Middle frontal gyrus (tissue), 1 donor: ENCODE measurements around the gene P2RX7.
A peak's percentile ranks its signal among the peaks of the same experiment; 100 is the strongest.
"Not testable (repeated sequence)": the region's sequence is repeated elsewhere in the genome, so short reads cannot be mapped to it uniquely, and the experiment has no call there.

Experiments
- DNase-seq: peaks from one replicate; pipeline ENCODE4 v3.0.0-alpha.2; 2015; ENCODE audit warnings: low spot score; ENCODE audit errors: extremely low spot score

The P2RX7 gene

DNA sequence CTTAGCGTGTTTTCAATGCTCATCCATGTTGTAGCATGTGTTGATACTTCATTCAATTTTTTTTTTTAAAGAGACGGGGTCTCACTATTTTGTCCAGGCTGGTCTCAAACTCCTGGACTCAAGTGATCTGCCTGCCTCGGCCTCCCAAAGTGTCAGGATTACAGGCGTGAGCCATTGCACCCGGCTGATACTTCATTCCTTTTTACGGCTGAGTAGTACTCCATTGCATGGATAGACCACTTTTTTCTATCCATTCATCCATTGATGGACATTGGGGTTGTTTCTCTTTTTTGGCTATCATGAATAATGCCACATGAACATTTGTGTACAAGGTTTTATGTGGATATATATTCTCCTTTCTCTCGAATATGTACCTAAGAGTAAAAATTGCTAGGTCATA, 1.2 kb downstream of the P2RX7 start:
- no peak for DNase-seq

DNA sequence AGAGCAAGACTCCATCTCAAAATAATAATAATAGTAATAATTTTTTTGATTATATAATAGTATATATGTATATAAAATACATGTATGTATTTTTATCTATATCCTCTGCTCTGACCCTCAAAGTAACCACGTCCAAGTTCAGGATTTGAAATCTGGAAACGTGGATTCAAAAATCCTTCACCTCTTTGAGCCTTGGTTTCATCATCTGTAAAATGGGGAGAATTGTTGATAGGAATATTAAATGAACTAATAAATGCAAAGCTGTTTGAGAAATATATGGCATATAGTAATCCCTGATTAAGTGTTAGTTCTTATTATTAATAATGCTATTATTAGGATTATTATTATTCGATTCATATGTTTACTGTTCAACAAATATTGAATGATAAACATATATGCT, 2.6 kb downstream of the P2RX7 start:
- DNase-seq = no peak

GRCh38 chr12:121137512-121137911, 4.8 kb downstream of the P2RX7 start:
- no peak for DNase-seq

GRCh38 chr12:121138284-121138683, 5.6 kb downstream of the P2RX7 start:
- no peak for DNase-seq

- no peak for DNase-seq
Observed at GRCh38 chr12:121139286-121139685, 6.6 kb downstream of the P2RX7 start.

DNA sequence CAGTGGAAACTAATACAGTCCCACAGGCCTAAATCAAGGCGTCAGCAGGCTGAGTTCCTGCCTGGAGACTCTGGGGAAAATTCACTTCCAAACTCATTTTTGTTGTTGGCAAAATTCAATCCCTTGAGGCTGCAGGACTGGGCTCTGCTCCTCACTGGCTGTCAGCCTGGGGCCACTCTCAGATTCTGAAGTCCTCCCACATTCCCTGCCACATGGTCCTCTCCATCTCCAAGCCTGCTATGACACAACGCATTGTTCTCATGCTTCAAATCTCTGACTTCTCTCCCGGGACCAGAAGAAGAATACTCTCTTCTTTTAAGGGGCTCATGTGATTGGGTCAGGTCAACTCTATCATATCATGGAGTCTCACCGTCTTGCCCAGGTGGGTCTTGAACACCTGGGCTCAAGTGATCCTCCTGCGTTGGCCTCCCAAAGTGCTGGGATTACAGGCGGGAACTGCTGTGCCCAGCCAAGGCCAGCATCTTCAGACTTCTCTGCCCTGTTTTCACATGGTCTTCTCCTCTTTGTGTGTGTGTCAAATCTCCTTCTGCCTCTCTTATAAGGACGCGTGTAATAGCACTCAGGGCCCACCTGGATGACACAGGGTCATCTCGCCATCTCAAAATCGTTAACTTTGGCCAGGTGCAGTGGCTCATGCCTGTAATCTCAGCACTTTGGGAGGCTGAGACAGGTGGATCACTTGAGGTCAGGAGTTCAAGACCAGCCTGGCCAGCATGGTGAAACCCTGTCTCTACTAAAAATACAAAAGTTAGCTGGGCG, 9.7 kb downstream of the P2RX7 start:
- DNase-seq = no peak

DNA sequence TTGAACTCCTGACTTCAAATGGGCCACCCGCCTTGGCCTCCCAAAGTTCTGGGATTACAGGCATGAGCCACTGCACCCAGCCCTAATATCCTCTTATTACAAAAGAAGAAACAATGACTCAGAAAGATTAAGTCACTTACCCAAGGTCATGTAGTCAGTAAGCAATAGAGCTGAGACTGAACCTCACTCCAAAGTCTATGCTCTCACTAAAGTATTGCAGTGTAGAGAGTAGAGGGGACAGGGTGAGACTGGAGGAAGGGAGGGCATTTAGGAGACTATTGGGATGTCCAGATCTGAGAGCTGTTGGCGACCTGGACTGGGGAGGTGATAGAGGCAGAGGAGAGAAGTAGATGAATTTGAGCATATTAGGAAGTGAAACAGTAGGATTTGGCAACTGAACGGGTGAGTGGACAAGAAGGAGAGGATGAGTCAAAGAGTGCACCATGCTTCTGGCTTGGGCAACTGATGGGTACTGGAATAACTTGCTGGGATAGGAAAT, 11.8 kb downstream of the P2RX7 start:
- DNase-seq = no peak

DNA sequence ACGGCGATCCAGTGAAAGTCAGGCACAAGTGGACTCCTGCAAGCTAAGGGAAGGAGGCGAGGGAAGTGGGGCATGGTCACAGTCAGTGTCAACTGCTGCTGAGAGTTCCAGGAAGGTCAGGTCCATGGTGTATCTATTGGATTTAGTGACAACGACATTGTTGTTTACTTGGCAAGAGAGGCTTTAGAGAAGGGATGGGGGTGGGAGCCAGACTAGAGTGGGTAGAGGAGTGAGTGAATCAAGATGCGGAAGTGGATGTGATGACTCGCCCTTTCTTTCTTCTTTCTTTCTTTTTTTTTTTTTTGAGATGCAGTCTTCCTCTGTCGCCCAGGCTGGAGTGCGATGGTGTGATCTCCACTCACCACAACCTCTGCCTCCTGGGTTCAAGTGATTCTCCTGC, 12.5 kb downstream of the P2RX7 start:
- DNase-seq = no peak

DNA sequence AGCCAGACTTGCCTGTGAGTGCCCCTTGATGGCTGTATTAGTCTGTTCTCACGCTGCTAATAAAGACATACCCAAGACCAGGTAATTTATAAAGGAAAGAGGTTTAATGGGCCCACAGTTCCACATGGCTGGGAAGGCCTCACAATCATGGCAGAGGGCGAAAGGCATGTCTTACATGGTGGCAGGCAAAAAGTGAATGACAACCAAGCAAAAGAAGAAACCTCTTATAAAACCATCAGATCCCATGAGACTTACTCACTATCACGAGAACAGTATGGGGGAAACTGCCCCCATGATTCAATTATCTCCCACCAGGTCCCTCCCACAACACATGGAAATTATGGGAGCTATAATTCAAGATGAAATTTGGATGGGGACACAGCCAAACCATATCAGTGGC, 16.6 kb downstream of the P2RX7 start:
- not testable (repeated sequence) for DNase-seq

- peak; percentile 73 for DNase-seq
Observed at GRCh38 chr12:121154793-121155375, 22.2 kb downstream of the P2RX7 start.

DNA sequence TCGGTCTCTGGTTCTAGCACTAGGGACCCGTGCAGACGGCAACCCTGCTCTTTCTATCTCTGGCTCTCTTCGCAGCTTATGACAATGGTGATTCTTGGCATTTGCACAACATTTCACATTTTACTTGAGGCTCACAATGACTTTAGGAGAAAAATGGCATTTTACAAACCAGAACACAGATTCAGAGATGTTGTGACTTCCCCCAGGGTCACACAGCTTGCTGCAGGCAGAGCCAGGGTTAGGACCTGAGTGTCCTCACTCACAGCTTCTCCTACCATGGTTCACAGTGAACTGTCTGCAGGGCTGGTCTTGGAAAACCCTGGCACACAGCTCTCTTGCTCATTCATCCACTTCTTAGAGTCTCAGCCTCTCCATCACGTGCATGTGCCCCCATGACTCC, 23.7 kb downstream of the P2RX7 start:
- no peak for DNase-seq

- DNase-seq = no peak
Observed at GRCh38 chr12:121158085-121158484, 25.4 kb downstream of the P2RX7 start.

GRCh38 chr12:121158728-121159351, 26.2 kb downstream of the P2RX7 start:
- not testable (repeated sequence) for DNase-seq

DNA sequence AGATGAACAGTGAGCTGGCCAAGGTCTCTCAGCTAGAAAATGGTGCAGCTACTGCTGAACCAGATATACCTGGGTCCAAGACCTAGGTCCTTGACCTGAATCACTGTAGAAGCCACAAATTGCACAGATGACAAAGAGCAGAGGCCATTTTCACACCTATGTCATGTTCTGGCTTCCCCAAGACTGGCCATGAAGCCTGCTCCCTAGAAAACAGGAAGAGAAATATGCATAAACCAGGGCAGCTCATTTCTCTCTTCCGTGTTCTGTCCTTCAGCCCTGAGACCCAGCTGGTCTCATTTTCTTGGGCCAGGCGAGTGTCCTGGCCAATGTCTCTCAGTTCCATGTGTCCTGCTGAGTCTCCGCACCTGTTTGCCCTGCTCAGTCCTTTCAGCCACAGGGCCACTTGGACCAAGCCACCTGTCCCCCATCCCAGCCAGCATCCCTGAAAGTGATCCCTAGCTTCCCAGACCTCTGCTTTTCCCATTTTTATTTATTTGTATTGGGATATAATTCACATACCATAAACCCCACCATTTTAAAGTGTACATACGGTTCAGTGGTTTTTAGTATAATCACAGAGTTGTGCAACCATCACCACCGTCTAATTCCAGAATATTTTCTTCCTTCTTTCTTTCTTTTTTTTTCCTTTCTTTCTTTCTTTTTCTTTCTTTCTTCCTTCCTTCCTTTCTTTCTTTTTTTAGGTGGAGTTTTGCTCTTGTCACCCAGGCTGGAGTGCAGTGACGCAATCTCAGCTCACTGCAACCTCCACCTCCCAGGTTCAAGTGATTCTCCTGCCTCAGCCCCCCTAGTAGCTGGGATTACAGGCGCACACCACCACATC, 27.0 kb downstream of the P2RX7 start:
- DNase-seq = no peak

DNA sequence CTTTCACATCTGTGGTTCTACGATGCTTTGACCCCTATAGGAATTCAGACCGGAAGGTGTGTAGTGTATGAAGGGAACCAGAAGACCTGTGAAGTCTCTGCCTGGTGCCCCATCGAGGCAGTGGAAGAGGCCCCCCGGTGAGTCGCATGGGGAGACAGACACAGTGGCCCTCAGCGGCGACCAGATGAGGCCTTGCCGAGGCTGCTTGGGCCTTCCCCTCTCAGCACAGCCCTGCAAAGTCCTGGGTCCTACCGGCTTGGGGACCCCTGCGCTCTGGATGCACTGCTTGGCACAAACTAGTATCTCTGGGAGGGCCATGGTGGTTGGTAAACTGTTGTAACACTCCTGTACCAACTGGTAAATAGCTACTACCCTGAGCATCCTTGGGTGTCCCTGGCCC, 29.7 kb downstream of the P2RX7 start:
- no peak for DNase-seq

- DNase-seq = no peak
Observed at GRCh38 chr12:121162985-121163384, 30.3 kb downstream of the P2RX7 start.

DNA sequence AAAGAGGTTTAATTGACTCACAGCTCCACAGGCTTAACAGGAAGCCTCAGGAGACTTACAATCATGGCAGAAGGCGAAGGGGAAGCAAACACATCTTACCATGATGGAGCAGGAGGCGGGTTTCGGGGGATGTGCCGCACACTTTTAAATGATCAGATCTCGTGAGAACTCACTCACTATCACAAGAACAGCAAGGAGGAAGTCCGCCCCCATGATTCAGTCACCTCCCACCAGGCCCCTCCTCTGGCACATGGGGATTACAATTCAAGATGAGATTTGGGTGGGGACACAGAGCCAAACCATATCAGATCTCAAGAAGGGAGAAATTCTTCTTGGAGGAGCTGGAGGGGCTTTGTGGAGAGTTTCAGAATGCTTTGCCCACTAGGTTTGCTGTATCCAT, 32.2 kb downstream of the P2RX7 start:
- DNase-seq = not testable (repeated sequence)

- no peak for DNase-seq
Observed at GRCh38 chr12:121165316-121165715, 32.6 kb downstream of the P2RX7 start.

DNA sequence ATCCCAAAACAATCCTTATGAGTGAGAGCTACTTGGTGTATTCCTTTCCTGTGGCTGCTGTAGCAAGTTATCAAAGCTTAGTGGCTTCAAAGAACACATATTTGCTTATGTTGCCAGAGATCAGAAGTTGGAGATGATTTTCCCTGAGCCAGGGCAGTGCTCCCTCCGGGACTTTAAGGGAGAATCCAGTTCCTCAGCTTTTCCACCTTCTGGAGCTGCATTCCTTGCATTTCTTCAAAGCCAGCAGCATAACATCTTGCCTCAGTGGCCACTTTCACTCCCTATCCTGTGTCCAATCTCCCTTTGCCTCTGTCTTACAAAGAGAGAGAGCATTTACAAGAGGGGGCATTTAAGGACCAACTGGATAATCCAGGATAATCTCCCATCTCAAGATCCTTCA, 33.7 kb downstream of the P2RX7 start:
- DNase-seq = no peak

DNA sequence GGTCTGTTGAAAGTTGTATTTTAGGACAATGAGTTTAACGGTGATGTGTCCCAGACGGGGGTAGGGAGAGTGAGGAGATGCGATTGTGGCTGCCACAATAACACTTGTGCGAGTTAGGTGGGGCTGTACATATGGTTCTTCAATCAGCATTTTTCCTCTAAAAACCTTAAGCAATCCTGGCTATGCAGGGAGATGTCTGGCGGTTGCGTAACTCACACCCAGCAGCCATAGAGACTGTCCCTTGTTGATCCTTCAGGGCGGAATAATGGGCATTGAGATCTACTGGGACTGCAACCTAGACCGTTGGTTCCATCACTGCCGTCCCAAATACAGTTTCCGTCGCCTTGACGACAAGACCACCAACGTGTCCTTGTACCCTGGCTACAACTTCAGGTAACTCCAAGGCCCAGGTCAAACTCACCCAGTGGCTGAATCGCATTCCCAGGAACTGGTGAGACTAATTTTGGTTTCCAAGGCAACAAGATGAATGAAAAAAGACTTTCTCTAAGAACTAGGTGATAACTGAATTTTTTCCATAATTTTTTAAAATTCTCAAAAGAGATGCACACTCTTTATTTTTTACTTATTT, 34.6 kb downstream of the P2RX7 start:
- no peak for DNase-seq

DNA sequence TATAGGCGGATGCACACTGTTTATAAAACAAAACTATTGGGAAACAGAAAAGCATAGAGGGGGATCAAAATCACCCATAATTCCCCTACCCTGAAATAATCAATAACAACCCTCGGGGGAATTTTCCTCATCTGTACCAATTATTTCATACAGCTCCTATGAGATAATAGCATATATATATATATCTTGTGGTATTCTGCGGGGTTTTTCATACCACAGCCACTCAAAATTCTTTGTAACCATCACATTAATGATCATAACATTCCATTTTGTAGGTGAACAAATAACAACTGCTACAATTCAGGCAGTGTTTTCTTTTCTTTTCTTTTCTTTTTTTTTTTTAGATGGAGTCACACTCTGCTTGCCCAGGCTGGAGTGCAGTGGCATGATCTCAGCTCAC, 35.3 kb downstream of the P2RX7 start:
- no peak for DNase-seq
